Stimulated activated CD8-positive, alpha-beta memory T cell treated with anti-CD3 and anti-CD28 coated beads, Interleukin-12 subunit alpha, Interleukin-12 subunit beta, amount 100 ng/mL, for 24 hours (primary cell): Measurements from ENCODE around the gene ALDH4A1.
A peak's percentile ranks its signal among the peaks of the same experiment; 100 is the strongest.
"Not testable (repeated sequence)": the region's sequence is repeated elsewhere in the genome, so short reads cannot be mapped to it uniquely, and the experiment has no call there.

Experiments
- DNase-seq: peaks from one replicate; pipeline ENCODE4 v3.0.0-alpha.2; 2020; ENCODE audit errors: extremely low read depth

The ALDH4A1 gene

DNA sequence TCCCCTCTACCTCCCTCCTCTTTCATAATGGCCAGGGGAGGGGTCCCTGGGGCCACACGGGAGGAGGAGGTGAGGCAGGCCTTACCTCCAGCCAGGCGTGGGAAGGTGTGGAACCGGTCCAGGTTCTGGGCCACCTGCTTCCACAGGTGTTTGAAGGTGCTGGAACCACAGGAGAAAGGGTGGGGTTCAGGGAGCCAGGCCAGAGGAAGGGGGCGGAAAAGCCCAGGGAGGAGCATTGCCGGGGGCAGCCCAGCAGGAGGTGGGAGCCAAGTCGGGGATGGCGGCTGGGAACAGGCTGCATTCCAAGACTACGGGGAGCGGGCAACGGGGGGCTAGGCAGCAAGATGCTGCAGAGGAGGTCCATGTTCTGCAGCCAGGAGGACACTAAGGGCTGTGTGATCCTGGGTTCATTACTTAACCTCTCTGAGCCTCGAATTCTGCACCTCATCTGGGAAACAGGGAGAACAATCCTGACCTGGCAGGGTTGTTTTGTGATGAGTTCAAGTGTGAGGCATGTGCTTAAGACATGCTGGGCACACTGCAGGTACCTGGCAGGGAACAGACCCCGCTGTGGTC, 23.1 kb downstream of the ALDH4A1 start:
- DNase-seq: no peak

DNA sequence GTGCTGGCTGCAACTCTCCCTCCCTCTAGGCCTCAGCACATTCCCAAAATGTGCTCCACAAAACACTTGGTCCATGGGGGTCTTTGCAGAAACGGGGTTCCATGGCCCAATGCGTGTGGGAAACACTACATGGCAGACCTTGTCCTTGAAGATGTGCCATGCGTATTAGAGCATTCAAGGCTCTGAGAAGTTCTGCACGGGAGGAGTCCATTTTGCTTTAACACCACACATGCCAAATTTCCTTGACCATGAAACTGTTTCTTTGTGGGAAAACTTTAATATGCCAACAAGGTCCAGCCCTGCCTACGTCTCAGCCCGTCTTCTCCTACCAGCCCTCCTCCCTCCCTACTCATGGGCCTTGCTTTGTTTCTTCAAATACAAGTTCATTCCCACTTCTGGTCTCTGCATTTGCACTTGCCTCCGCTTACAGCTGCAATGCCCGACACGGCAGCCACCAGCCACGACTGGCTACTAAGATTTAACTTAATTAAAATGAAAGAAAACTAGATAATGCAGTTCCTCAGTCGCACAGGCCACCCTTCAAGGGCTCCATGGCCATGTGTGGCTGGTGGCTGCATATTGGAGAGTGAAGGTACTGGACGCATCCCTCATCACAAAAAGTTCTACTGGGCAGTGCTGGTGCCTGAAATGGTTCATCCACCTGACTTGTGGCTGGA, 23.7 kb downstream of the ALDH4A1 start:
- no peak for DNase-seq

DNA sequence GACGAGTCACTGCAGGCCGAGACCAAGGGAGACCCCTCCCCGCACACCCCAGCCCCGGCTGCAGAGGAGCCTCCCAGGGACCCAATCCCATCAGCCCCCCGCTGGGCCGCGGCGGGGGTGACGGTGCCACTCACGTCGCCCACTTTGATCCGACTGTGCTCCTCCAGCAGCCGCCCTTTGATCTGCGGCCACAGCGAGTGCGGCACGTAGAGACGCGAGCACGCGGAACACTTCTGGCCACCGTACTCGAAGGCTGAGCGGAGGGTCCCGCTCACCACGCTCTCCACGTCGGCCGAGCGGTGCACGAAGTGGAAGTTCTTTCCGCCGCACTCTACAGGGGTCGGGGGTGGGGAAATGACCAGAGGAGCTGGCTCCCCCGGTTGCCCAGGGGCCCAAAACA, 25.1 kb downstream of the ALDH4A1 start:
- DNase-seq: no peak

DNA sequence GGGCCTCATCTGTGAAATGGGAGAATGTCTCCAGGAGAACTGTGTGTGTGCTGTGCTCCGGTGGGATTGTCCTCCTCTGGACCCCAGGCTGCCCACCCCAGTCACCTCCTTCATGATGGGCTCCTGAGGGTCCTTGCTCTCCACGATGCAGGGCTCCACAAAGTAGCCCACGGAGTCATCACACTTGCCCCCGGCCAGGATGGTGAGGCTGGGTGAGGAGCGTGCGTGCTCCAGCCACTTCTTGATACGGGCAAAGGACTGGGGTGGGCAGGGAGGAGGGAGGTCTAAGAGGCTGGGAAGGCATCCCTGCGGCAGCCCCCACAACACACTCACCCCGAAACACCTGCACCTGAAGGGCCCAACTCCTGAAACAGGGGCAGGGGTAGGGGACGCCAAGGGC, 26.1 kb downstream of the ALDH4A1 start:
- DNase-seq: no peak

DNA sequence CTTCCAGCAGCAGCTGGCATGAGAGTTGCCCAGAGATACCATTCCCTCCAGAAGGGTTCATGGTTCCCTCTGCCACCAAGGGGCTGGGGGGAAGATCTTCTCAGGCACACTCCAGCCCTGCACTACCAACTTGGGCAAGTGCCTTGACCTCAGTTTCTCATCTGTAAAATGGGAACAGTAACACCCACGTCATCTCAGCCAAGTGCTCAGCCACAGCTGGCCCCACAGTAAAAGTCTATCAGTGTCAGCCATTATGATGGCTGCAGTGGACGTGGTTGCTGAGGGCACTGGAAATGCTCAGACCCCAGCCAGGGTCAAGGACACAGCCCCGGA, 26.6 kb downstream of the ALDH4A1 start:
- no peak for DNase-seq

DNA sequence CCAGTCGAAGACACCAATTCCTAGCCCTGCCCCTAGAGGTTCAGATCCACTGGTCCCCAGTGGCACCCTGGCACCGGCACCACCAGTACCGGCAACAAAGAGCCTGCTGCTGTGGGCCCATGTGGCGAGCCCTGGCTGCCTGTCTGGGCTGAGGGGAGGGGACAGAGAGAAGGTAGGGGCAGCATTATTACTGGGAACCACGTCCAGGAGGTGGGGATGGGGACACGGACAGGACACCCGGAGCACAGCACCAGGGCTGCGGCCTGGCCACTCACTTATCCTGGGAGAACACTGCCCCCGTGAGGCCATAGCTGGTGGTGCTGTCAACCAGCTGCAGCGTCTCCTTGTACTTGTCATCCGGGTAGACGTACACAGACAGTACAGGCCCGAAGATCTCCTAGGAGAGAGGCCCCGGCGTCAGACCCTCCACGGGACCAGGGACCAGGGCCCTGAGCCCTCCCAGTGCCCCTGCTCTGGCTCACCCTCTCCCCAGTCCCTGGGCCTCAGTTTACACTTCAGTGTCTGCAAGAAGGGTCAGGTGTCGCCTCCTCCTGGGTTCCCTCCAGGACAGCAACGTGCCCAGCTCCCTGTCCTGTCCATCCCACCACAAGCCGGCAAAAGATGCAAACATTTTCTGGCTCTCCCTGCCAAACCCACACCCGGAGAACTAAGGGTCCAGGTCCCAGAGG, 27.1 kb downstream of the ALDH4A1 start:
- peak; percentile 20 for DNase-seq

DNA sequence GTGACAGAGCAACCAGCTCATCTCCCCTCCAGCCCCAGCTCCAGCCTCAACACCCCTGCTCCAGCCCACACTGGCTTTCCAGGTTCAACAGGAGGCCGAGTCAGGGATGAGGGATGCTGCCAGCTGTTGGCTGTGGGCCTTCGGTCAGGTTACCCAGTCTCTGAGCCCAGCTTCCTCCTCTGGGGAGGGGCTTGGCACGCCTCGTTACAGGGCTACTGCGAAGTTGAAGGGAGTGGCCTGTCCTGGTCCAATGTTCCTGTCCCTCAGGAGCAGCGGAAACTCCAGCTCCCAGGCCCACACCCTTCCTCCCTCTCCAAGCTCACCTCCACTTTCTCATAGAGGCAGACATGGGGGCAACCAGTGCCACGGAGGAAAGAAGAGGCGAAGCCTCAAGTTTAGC, 27.8 kb downstream of the ALDH4A1 start:
- DNase-seq: no peak

DNA sequence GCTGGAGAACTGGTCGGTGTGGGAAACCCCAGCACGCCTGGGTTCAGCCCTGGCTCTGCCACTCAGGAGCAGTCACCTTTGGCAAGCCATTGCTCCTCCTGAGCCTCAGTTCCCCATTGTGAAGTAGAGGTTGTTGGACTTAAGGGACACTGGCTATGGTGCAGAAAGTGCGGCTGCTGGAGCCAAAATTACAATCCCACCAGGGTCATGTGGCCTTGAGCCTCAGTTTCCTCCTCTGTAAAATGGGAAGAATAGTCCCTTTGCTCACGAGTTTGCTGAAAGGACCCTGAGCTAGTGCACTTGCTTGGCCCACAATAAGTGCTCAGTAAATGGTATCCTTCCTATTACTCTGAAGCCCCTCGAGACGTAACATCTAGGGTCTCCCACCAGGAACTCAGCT, 28.3 kb downstream of the ALDH4A1 start:
- no peak for DNase-seq

DNA sequence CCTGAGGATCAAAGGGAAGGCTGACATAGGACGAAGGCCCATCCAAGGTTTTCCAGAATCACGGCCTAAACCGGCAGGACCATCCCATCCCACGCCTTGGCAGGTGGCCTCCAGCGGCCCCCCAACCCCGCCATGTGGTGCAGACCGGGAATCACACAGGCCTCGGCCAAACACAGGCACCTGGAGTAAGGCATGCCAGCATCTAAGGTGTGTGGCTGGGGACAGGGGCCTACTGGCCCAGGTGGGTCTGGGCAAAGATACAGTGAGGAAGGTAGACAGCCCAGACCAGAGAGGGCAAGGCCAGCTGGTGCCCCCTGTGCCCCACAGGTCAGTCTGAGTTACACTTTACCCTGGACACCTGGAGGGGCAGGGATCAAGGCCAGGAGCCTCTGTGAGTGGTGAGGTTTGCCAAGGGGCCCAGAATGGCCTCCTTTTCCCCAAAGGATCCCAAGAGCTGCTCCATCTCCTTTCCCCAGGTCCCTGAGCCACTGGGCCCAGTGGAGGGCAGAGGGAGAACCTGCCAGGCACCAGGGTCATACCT, 30.2 kb downstream of the ALDH4A1 start:
- no peak for DNase-seq

DNA sequence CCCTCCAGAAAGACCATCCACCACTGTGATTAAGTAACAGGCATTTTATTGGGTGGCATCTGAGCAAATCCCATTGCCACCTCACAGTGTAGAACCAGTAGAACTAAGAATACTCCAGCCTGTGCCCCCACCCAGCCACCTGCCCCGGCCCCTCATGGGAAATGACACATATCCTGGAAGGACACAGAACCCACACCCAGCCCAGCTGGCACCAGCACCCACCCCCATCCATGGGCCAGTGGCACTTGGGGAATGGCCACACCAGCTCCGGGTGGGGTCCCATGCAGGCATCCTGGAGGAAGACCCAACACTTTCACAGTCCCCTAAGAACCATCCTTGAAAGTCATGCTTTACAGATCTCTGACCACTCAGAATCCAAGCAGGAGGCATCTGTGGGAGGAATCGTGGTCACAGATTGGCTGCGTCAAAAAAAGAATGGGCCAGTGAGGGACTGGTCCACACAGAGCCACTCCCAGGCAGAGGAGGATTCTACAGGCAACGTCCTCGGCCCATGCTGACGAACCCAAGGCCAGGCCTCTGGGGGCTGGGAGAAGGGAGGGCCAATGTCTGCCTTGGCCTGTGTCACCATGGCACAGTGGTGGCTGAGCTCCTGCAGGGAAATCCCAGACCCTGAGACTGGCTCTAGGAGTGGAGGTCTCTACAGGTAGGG, 30.8 kb downstream of the ALDH4A1 start:
- DNase-seq: no peak

DNA sequence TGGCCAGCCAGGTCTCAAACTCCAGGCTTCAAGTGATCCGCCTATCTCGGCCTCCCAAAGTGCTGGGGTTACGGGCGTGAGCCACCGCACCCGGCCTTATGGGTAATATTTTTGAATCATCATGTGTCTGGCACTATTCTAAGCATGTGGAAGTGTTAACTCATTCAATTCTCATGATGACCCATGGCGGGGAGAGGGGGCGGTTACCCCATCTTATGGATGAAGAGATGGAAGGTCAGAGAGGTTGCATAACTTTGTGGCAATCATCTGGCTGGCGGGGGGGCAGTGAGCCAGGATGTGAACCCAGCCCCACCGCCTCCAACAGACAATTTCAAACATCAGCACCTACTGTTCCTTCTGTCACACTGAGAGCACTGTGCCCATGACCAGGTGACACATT, 31.4 kb downstream of the ALDH4A1 start:
- DNase-seq: no peak

DNA sequence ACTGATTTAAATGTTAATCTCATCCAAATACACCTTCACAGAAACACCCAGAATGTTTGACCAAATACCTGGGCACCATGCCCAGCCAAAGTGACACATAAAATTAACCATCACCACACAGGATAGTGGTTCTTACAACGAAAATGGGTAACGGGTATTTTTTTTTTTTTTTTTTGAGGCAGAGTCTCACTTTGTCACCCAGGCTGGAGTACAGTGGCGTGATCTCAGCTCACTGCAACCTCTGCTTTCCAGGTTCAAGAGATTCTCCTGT, 31.8 kb downstream of the ALDH4A1 start:
- not testable (repeated sequence) for DNase-seq

DNA sequence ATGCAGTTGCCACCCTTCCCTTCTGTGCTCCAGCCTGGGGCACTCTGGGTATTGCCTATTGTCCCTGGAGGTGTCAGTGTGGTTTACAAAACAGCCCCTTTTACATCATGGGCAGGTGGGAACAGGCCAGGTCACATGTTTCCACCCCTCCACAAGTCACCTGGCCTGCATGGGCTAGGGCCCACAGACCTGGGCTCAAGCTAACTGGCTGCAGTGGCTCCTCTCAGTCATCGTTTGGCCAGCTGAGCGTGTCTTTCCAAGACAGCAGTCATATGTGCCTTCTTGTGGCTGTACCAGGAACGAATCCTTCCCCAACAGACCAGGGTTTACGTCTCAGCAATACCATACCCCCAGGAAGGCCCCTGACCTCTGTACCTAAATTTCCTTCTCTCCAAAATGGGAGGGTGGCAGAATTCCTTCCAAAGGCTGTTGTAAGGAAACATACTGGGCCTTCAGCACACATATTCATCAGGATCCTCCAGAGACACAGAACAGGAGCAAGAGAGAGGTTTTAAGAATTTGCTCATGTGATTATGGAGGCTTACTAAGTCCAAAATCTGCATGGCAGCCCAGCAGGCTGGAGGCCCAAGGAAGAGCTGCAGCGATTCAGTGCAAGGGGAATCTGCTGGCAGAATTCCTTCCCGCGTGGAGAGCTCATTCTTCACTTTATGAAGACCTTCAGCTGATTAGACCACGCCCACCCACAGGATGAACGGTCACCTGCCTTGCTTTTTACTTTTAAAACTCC, 32.3 kb downstream of the ALDH4A1 start:
- DNase-seq: no peak

DNA sequence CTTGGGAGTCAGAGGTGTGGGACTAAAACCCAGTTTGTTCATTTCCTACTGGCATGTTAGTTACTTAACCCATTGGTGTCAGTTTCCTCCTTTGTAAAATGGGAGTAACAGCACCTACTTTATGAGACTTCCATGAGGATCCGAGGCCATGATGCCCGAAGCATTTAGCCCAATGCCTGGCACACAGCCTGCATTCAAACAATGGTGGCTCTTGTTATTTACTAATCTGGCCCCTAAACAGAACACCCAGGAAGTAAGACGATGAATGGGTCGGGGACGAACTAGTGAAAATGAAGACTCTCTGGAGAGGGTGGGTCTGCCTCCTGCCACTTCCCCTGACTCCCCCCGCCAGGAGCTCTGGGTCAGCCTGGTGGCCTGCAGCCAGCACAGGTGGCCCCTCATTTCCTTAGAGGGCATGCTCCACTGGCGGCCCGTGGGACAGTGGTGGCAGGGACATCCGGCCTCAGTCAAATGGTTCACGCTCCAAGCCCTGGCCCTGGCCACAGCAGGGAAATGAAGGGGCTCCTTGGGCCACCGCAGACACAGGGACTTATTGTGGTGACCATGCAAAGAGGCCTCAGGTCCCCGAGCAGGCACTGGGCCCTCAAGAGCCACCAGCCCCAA, 33.4 kb downstream of the ALDH4A1 start:
- no peak for DNase-seq

DNA sequence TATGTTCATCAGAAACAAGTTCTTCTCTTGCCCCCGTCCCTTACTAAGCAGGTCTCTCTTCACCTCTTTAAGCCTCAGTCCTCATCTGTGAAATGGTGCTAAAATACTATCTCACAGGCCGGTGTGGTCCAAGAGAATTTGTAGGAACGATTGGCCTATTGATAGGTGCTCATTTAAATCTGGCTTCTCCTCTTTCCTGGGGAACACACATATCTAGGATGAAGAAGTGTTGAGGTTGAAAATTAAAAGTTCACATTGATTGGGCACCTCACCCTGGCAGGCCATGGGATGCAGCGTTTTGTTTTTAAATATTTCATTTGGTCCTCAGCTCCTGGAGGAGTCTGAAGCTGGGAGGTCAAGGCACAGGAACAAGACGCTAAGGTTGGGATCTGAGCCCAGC, 34.0 kb downstream of the ALDH4A1 start:
- DNase-seq: no peak

DNA sequence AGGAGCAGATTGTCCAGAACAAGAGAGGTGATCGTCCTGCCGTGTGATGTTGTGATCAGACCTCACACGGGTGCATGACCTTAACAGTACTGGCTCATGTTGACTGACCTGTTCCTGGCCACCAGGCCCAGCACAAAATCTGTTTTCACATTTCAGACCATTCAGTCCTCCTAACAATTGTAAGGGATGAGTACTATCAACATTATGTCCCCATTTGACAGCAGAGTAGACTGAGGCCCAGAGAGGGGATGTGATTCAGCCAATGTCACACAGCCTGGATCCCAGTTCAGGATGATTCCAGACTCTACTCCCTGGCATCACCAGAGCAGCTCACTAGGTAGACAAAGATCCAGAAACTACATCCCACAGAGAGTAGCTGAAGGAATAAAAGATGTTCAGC, 35.5 kb downstream of the ALDH4A1 start:
- no peak for DNase-seq

DNA sequence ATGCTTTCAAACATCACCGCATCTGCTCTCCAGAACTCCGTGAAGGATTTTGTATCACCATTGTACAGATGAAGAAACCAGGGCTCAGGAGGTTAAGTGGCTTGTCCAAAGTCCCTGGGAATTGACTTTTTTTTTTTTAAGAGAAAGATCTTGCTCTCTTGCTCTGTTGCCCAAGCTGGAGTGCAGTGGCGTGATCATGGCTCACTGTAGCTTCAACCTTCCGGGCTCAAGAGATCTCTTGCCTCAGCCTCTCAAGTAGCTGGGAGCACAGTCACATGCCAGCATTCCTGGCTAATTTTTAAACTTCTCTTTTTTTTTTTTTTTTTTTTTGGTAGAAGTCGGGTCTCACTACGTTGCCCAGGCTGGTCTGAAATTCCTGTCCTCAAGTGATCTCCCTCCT, 36.0 kb downstream of the ALDH4A1 start:
- no peak for DNase-seq

DNA sequence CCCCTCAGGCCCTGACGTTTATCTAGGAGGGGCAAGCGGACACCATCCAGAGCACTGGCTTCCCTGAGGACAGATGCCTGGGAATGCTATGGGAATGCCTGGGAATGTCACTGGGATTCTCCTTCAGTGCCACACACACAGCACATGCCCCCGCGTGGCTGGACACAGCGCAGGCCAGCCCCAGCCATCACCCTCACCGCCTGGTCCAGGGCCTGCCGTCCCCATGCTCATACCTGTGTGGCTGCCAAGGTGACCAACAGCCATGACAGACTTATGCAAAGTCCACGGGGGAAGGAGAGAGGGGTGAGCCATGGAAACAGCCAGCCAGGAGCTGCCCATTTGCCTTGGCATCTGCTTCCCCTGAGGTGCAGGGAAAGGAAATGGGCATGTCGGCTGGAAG, 37.2 kb downstream of the ALDH4A1 start:
- no peak for DNase-seq

DNA sequence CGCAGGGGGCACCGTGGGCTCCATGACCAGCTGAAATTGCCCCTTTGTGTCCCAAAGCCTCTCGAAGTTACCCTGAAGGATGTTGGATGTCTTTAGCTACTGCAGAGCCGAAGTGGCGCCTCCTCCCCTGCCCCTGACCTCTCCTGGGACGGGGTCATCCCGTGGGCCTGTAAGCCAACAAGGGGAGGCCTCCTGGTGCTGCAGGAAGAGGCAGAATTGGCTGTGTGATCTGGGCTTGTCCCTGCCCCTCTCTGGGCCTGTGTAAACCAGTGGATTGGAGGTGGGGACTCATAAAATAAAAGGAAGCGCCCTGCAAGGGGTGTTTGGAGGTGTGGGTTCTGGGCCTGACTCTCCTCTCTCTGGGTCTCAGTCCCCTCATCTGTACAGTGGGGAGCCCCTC, 40.8 kb downstream of the ALDH4A1 start:
- no peak for DNase-seq

DNA sequence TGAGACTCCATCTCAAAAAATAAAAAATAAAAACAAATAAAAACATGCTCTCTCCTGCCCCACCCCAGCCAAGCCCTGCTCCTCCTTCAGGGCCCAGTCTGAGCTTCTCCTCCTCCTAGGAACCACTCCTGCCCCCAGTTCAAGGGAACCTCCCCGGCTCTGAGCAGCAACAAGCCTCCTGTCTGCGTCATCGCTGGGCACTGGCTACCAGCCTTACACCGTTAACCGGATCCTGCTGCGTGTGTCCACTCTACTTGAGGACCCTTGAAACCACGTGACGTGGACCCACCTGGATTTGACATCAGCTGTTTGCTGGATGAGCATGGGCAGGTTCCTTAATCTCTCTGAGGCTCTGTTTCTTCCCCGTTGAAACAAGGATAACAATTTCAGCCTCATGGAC, 41.3 kb downstream of the ALDH4A1 start:
- DNase-seq: no peak

DNA sequence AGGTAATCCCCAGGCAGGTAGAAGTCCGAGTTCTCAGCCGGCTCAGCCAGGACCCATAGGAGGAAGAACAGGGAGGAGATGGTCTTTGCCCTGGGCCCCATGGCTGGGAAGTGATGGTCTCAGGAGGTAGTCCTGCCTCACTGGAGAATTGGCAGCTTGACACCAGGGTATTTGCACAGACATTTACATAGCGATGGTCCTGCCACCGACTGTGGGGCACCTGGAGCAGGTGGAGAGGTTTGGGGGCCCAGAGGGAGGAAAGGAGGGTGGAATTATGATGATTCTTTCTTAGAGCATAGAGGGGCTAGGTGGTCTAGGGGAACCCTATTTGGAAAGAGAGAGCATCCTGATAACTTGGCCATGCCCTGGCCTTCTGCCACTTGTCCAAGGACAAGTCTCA, 42.8 kb downstream of the ALDH4A1 start, which contains the start of gene TAS1R2:
TSS of gene TAS1R2 (minus strand) at position 101 of the 400 bp plus-strand sequence. CDS start at position 101, 0 bp downstream.
- no peak for DNase-seq
